ENCODE measurements around the gene PHLPP1.
"Not testable (repeated sequence)": the region's sequence is repeated elsewhere in the genome, so short reads cannot be mapped to it uniquely, and the experiment has no call there.

Gene PHLPP1

DNA sequence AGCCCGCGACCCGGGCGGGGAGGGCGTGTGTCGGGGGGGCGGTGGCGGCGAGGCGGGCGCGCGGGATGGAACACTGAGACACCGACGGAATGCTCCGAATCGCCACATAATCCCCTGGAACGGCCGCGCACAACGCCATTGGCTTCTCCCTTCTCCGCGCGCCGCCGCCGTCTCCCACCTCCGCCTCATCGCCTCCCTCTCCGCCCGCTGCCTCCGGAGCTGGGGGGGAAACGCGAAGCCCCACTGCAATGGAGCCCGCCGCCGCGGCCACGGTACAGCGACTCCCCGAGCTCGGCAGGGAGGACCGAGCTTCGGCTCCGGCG, at the start of gene PHLPP1:
Gene PHLPP1, plus strand, starts transcription at position 106 of the 323 bp plus-strand sequence. Its CDS starts 143 bp downstream, at position 249.
- DNase-seq, result peak in 1 of 4 experiments; percentile 77

GRCh38 chr18:62669225-62669624, 46.1 kb upstream of the PHLPP1 start:
- no peak for DNase-seq

GRCh38 chr18:62670573-62670972, 44.8 kb upstream of the PHLPP1 start:
- DNase-seq, result no peak

GRCh38 chr18:62672600-62672999, 42.7 kb upstream of the PHLPP1 start:
- DNase-seq, result no peak

- DNase-seq, result no peak
These were observed 36.4 kb upstream of the PHLPP1 start for GRCh38 chr18:62678847-62679485.

DNA sequence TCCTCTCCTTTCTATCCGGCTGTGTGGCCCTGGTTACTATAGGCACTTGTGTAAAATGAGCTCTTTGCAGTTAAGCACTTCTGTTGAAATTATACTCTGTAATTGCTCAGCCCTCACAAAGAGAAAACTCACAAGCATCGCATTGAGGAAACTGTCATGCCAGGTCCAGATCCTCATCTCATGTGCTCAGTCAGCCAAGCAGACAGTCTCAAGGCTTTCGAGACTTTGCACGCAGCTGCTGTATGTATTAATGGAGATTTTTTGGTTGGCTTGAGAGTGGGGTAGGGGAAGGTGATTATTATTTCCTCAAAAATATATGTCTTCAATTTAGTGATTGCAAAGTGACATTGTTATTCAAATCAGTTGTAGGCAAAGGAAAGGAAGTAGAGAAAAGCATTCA, 33.0 kb upstream of the PHLPP1 start:
- no peak for DNase-seq

- DNase-seq, result no peak
These were observed 31.4 kb upstream of the PHLPP1 start for GRCh38 chr18:62683935-62684334.

GRCh38 chr18:62688743-62689317, 26.5 kb upstream of the PHLPP1 start:
- DNase-seq, result no peak

DNA sequence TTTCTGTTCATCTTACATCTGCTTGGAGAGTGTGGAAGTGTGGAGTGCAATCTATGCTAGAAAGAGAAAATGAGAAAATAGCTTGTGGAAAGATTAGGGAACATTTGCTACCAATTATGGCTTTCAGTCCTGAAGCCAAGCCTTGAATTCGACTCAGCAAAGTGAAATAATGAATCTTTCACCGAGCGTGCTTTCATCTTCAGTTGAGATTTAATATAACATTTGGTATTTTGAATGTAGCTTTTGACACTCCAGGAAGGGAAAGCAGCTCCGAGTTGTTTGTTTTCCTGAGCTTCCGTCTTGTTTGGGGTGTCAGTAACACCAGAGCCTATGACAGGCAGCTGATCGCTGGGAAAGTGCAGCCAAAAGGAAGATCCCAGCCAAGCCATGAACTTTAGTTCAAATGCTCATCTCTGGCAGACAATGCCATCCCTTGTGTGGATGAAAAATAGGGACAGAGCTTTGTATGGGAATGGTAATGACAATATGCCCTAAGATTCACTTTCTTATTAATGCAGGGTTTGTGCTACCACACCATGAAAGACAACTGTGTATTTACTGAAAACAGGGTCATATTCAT, 25.0 kb upstream of the PHLPP1 start:
- no peak for DNase-seq

- no peak for DNase-seq
These were observed 21.7 kb upstream of the PHLPP1 start for GRCh38 chr18:62693659-62694058.

- DNase-seq, result no peak
These were observed 17.7 kb upstream of the PHLPP1 start for GRCh38 chr18:62697636-62698035.

GRCh38 chr18:62702259-62702658, 13.1 kb upstream of the PHLPP1 start:
- DNase-seq, result no peak

- not testable (repeated sequence) for DNase-seq
These were observed 8.5 kb upstream of the PHLPP1 start for GRCh38 chr18:62706879-62707278.

DNA sequence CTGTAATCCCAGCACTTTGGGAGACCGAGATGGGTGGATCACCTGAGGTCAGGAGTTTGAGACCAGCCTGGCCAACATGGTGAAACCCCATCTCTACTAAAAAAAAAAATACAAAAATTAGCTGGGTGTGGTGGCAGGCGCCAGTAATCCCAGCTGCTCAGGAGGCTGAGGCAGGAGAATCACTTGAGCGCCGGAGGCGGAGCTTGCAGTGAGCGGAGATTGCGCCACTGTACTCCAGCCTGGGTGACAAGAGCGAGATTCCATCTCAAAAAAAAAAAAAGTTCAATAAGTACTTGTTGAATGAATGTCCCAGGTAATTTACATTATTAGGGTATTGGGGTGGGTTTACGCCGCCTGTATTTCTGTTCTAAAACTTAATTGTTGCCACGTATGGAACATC, 5.4 kb upstream of the PHLPP1 start:
- DNase-seq, result not testable (repeated sequence)

DNA sequence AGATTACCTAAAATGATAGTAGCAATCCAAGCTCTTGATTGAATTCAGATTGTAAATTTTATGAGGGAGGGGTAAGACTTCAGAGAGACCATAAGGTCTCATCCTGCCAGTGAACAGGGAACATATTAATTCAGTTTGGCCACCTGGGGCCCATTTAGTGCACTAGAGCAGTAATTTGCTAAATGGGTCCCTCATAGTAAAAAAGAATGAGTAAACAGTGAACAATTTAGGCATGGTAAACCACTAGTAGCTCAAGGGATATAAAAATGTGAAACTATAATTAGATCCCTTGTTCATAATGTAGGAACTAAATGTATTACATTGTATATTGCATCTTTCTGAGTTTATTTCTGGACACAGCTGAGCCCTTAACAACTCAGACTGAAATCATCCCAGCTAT, 4.9 kb upstream of the PHLPP1 start:
- DNase-seq, result no peak

- no peak for DNase-seq
These were observed 3.6 kb upstream of the PHLPP1 start for GRCh38 chr18:62711781-62712180.

DNA sequence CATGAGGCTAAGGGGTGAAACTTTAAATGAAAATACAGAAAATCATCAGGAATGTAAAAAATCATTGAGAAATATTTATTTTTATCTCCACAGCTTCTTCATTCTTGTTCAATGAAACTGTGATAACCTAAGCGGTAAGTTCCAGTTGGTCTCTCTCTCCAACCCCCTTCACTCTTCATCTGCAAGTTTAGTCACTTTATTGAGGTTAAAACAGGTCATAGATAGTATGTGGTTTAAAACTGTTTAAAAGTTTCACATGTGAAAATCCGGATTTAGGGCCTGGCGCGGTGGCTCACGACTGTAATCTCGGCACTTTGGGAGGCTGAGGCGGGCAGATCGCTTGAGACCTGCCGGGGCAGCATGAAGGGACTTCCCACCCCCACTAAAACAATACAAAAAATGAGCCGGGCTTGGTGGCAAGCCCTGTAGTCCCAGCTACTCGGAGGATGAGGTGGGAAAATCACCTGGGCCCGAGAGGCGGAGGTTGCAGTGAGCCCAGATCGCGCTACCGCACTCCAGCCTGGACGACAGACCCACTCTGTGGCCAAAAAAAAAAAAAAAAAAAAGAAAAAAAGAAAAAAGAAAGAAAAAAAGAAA, 1.6 kb upstream of the PHLPP1 start:
- no peak for DNase-seq

- peak; percentile 72 to 81 (median 80) for DNase-seq
These were observed 488 bp upstream of the PHLPP1 start for GRCh38 chr18:62714671-62715435.

- DNase-seq, result peak; percentile 16 to 57 (median 46)
These were observed 646 bp downstream of the PHLPP1 start for GRCh38 chr18:62715759-62716615.

DNA sequence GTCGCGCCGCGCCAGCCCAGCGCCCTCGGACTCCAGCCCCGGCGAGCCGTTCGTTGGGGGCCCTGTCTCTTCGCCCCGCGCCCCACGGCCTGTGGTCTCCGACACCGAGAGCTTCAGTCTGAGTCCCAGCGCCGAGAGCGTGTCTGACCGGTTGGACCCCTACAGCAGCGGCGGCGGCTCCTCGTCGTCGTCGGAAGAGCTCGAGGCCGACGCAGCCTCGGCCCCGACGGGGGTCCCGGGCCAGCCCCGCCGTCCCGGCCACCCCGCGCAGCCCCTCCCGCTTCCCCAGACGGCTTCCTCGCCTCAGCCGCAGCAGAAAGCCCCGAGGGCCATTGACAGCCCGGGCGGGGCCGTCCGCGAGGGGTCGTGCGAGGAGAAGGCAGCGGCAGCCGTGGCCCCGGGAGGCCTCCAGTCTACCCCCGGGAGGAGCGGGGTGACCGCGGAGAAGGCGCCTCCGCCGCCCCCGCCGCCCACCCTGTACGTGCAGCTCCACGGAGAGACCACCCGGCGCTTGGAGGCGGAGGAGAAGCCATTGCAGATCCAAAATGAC, 1.4 kb downstream of the PHLPP1 start:
- DNase-seq, result peak; percentile 16 to 42 (median 23)

- DNase-seq, result peak in 2 of 4 experiments; percentile 18 to 25
These were observed 2.0 kb downstream of the PHLPP1 start for GRCh38 chr18:62717169-62717924.

Data from activated CD4-positive, CD25-positive, alpha-beta regulatory T cell (primary cell).